Left ventricle myocardium inferior (tissue), 1 donor: Measurements from ENCODE around the gene ADCY9. TPM values are rescaled to one million over a fixed set of nuclear protein-coding genes. Genes with fewer than 3 reads are reported as not detected.
"Not testable (repeated sequence)": the region's sequence is repeated elsewhere in the genome, so short reads cannot be mapped to it uniquely, and the experiment has no call there.

ENCODE experiments used
- DNase-seq: peaks from one replicate; pipeline ENCODE4 v3.0.0-alpha.2; 2020
- H3K27ac ChIP-seq: fragments of 200-600 bp; replicated peaks from 2 replicates; pipeline ENCODE4 v1.8.0; 2021
- H3K27me3 ChIP-seq: fragments of 200-600 bp; 2 replicates; pipeline ENCODE4 v1.8.0; 2021; ENCODE audit warnings: low read depth
- H3K36me3 ChIP-seq: fragments of 200-600 bp; 2 replicates; pipeline ENCODE4 v1.8.0; 2021
- H3K4me1 ChIP-seq: fragments of 200-600 bp; 2 replicates; pipeline ENCODE4 v1.8.0; 2021
- H3K4me3 ChIP-seq: fragments of 200-600 bp; 2 replicates; pipeline ENCODE4 v1.8.0; 2021; ENCODE audit warnings: mild to moderate bottlenecking, moderate library complexity
- H3K9me3 ChIP-seq: fragments of 200-600 bp; replicated peaks from 2 replicates; pipeline ENCODE4 v1.8.0; 2021
- intact Hi-C: fragments of 100-400 bp; cut with micrococcal nuclease; formaldehyde crosslinking; loops from one replicate; pipeline ENCODE4 v1.11.0; 2022
- total RNA-seq: library from RNA; stranded (reverse); fragmentation: NEBNext Ultra II Directional; extraction: Animal tissue kit (Norgen Biotek cat#: 25700); gene quantifications from one replicate; pipeline ENCODE4 v1.2.1, GENCODE V29; 2021
- TF ChIP-seq, protein P1 (sequence below): fragments of 200-600 bp; IDR thresholded peaks from 2 replicates; pipeline ENCODE4 v1.8.0; 2021; ENCODE audit warnings: antibody characterized with exemption, mild to moderate bottlenecking, borderline replicate concordance
- donor health status: DM: no; HTN: yes; CAD: no; lungs with severe emphysema.

ADCY9 gene
- total RNA-seq, 1 donor from 2014 or later, result 44.3 TPM

DNA sequence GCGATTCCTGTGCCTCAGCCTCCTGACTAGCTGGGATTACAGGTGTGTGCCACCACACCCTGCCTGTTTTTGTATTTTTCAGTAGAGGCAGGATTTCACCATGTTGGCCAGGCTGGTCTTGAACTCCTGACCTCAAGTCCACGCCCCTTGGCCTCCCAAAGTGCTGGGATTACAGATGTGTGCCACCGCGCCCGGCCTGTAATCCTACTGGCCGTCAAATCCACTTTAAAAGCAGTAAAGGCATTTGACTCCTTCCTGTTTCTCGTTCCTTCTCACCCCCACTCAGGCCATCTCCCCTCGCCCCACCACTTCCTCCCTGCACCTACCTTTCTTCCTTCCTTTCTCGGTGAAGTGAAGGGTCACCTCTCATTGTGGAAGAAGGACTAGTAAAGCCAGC lies 166.3 kb downstream of the ADCY9 start:
- intact Hi-C loops, result no loop called here
- H3K9me3 ChIP-seq, result no peaks in the 10 kb centered on the region

GRCh38 chr16:3949287-3949686 lies 167.0 kb downstream of the ADCY9 start:
- TF ChIP-seq, protein P1, sequence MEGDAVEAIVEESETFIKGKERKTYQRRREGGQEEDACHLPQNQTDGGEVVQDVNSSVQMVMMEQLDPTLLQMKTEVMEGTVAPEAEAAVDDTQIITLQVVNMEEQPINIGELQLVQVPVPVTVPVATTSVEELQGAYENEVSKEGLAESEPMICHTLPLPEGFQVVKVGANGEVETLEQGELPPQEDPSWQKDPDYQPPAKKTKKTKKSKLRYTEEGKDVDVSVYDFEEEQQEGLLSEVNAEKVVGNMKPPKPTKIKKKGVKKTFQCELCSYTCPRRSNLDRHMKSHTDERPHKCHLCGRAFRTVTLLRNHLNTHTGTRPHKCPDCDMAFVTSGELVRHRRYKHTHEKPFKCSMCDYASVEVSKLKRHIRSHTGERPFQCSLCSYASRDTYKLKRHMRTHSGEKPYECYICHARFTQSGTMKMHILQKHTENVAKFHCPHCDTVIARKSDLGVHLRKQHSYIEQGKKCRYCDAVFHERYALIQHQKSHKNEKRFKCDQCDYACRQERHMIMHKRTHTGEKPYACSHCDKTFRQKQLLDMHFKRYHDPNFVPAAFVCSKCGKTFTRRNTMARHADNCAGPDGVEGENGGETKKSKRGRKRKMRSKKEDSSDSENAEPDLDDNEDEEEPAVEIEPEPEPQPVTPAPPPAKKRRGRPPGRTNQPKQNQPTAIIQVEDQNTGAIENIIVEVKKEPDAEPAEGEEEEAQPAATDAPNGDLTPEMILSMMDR, result no peak
- H3K9me3 ChIP-seq, result no peaks in the 10 kb centered on the region
- H3K4me3 ChIP-seq, result peak overlapping the region; percentile 54
- no peak for DNase-seq
- peak overlapping the region; percentile 87 for H3K27ac ChIP-seq
- no peaks in the 10 kb centered on the region for H3K27me3 ChIP-seq
- intact Hi-C loops, result no loop called here
- H3K4me1 ChIP-seq, result peaks cover 64% of the 10 kb centered on the region
- no peaks in the 10 kb centered on the region for H3K36me3 ChIP-seq

More for the DNA sequence above, 166.3 kb downstream of the ADCY9 start:
- H3K4me3 ChIP-seq, result peak overlapping the region; percentile 54
- no peaks in the 10 kb centered on the region for H3K27me3 ChIP-seq
- H3K27ac ChIP-seq, result peak overlapping the region; percentile 87
- H3K36me3 ChIP-seq, result no peaks in the 10 kb centered on the region
- TF ChIP-seq, protein P1, result no peak
- DNase-seq, result no peak
- peaks cover 68% of the 10 kb centered on the region for H3K4me1 ChIP-seq

GRCh38 chr16:3948378-3948995 lies 167.8 kb downstream of the ADCY9 start:
- Histone ChIP-seq H3K36me3 (no peaks in the 10 kb centered on the region), H3K4me3 (peak overlapping the region; percentile 54), H3K9me3 (no peaks in the 10 kb centered on the region), H3K4me1 (peaks cover 59% of the 10 kb centered on the region), H3K27me3 (no peaks in the 10 kb centered on the region), H3K27ac (peak overlapping the region; percentile 87)
- TF ChIP-seq, protein P1, result no peak
- DNase-seq, result no peak
- intact Hi-C loops, result no loop called here

DNA sequence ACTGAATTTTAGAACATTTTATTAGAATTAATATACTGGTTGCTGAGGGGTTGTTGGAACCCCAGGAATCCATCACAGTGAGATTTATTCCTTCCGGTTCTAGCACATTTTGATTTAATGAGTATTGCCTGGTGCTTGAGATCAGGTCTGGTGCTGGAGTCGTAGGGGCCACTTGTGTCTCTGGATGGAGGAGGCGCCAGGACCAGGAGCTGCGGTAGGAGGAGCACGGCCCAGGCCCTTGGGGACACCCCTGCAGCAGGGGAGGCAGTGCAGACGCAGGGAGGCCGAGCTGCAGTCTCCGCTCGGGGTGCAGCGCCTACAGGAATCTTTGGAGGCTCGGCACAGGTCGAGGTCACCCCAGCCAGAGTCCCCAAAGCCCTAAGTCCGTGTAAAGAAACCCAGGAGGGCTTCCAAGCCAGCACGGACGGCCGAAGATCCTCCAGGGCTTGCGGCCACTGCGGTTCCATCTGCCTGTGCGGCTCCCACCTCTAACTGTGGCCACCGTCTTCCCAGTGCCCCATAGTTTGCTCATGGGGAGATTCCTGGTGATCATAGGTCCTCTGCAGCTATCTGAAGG lies 169.6 kb downstream of the ADCY9 start:
- Histone ChIP-seq H3K27ac (peak overlapping the region; percentile 30), H3K4me3 (no peak overlapping the region), H3K4me1 (peaks cover 41% of the 10 kb centered on the region), H3K36me3 (no peaks in the 10 kb centered on the region), H3K9me3 (no peaks in the 10 kb centered on the region), H3K27me3 (no peaks in the 10 kb centered on the region)
- intact Hi-C loops, result no loop called here
- TF ChIP-seq, protein P1, result no peak
- DNase-seq, result no peak

DNA sequence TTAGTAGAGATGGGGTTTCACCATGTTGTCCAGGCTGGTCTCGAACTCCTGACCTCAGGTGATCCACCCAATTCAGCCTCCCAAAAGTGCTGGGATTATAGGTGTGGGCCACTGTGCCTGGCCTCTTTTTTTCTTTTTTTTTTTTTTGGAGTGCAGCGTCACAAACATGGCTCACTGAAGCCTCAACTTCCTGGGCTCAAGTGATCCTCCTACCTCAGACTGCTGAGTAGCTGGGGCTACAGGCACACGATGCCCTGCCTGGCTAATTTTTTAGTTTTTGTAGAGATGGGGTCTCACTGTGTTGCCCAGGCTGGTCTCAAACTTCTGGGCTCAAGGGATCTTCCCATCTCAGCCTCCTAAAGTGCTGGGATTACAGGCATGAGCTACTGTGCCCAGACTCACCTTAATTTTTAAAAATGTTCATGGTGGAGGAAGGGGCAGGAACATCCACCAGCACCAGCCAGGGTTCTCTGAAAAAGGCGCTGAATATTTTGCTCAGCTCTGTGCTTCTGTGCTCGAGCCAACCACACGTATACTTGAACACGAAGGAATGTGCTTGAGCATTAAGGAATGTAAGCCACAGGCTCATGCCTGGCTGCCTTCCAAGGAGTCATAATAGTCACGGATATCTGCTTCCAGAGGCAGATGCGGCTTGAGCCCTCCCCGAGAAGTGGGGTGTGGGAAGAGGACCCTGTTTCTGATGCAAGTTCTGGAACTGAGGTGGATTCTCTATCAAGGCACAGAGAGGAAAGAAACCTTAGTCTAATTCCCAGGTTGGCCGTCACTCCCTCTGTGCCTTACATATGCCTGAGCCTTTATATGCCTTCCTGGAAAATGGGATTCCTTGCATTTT lies 170.3 kb downstream of the ADCY9 start:
- TF ChIP-seq, protein P1, result no peak
- Histone ChIP-seq H3K27me3 (no peaks in the 10 kb centered on the region), H3K9me3 (no peaks in the 10 kb centered on the region), H3K4me1 (peaks cover 34% of the 10 kb centered on the region), H3K4me3 (no peak overlapping the region), H3K36me3 (no peaks in the 10 kb centered on the region), H3K27ac (peak overlapping the region; percentile 30)
- intact Hi-C loops, result no loop called here
- no peak for DNase-seq

GRCh38 chr16:3944457-3944856 lies 171.8 kb downstream of the ADCY9 start:
- H3K36me3 ChIP-seq, intact Hi-C loops, H3K4me3 ChIP-seq, H3K27ac ChIP-seq, DNase-seq, H3K27me3 ChIP-seq, H3K9me3 ChIP-seq: not testable (repeated sequence)
- peaks cover 18% of the 10 kb centered on the region for H3K4me1 ChIP-seq

DNA sequence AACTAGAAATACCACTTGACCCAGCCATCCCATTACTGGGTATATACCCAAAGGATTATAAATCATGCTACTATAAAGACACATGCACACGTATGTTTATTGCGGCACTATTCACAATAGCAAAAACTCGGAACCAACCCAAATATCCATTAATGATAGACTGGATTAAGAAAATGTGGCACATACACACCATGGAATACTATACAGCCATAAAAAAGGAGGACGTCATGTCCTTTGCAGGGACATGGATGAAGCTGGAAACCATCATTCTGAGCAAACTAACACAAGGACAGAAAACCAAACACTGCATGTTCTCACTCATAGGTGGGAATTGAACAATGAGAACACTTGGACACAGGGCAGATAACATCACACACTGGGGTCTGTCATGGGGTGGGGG lies 174.1 kb downstream of the ADCY9 start:
- H3K27ac ChIP-seq, DNase-seq, H3K27me3 ChIP-seq, H3K9me3 ChIP-seq, H3K4me3 ChIP-seq, H3K36me3 ChIP-seq, intact Hi-C loops: not testable (repeated sequence)
- peaks cover 22% of the 10 kb centered on the region for H3K4me1 ChIP-seq
